ENCODE measurements around the gene DDI2.

DDI2 gene

GRCh38 chr1:15605398-15606383 is 11.6 kb upstream of the DDI2 start:
- DNase-seq: no peak

DNA sequence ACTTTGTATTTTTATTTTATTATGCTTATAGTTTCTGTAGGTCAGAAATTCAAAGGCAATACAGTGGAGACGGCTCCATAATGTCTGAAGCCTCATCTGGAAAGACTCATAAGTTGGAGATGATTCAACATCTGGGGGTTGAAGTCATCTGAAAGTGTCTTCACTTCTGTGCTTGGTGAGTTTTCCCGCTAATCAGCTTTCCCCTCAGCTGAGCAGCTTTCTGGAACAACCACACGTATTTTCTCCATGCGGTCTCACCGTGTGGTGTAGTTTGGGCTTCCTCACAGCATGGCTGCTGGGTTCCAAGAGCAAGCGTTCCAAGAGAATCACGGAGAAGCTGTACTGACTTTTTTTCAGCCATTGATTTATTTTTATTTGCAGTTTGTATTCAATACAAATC is 7.6 kb upstream of the DDI2 start:
- no peak for DNase-seq

GRCh38 chr1:15610167-15610566 is 7.1 kb upstream of the DDI2 start:
- no peak for DNase-seq

- no peak for DNase-seq
Observed at GRCh38 chr1:15616373-15617172, 685 bp upstream of the DDI2 start.

GRCh38 chr1:15618077-15618654 is 908 bp downstream of the DDI2 start:
- DNase-seq: peak; percentile 40

DNA sequence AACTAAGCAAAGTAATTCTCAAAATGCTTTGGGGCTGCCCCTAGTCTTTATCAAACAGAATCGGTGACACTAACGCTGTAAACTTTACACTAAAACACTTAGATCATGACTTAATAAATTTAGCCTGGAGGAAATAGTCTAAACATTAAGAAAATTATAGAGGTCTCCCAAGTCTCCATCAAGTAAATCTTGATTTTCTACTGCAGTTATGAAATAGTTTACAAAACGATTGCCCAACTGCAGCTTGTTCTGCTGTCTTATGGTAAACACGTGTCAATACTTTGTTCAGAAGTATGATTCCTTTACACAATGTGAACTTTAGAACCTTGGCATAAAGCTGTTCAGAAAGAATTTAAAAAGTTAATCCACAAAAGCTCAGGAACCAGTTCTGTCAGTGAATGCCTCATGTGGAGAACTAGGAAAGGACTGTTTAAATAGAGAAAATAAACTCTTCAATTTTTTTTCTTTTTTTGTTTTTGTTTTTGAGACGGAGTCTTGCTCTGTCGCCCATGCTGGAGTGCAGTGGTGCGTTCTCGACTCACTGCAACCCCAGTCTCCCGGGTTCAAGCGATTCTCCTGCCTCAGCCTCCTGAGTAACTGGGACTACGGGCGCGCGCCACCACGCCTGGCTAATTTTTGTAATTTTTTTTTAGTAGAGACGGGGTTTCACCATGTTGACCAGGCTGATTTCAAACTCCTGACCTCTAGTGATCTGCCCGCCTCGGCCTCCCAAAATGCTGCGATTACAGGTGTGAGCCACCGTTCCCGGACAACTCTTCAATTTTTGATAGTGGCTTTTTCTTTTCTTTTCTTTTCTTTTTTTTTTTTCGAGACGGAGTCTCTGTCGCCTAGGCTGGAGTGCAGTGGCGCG is 1.6 kb downstream of the DDI2 start:
- DNase-seq: no peak

- DNase-seq: no peak
Observed at GRCh38 chr1:15620155-15620545, 2.9 kb downstream of the DDI2 start.

GRCh38 chr1:15620902-15621682 is 3.8 kb downstream of the DDI2 start:
- no peak for DNase-seq

- no peak for DNase-seq
Observed at GRCh38 chr1:15621975-15622374, 4.7 kb downstream of the DDI2 start.

DNA sequence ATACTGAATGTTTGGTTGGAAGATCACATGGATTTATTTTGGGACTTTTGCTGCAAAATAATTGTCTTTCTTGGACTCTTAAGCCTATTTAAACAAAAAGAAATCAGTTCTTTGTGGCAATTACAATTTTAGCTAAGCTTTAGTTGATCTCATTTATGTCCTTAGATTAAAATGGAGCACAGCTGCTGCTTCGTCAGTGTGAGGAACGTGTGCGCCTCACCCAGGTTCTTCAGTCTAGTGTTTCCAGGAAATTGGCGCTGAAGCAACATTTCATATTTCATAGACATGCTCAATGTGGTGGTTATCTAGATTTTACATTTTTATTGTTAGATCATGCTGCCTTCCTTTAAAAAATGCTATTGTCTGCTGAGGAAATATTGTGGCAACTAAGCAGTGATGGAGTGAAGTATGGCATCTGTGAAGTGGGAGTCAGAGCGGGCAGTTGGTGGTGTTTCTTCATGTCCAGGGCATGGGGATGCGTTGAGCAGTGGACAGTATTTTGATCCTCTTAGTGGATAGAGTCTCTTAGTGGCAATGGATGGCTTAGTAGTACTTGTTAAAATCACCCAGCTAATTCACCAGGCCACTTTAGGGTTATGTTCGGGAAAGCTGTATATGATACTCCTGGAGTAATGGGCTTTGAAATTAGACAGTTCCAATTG is 5.6 kb downstream of the DDI2 start:
- no peak for DNase-seq

DNA sequence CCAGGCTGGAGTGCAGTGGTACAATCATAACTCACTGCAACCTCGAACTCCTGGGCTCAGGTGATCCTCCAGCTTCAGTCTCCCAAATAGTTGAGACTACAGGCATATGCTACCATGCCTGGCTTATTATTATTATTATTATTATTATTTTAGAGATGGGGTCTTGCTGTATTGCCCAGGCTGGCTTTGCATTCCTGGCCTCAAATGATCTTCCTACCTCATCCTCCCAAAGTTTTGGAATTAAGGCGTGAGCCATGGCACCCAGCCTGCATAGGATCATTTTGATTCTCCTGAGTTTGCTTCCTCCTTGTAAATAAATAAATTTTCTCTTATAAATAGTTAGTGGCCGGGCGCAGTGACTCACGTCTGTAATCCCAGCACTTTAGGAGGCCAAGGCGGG is 6.2 kb downstream of the DDI2 start:
- DNase-seq: no peak

- no peak for DNase-seq
Observed at GRCh38 chr1:15624133-15624714, 7.0 kb downstream of the DDI2 start.

GRCh38 chr1:15625056-15625917 is 8.0 kb downstream of the DDI2 start:
- no peak for DNase-seq

DNA sequence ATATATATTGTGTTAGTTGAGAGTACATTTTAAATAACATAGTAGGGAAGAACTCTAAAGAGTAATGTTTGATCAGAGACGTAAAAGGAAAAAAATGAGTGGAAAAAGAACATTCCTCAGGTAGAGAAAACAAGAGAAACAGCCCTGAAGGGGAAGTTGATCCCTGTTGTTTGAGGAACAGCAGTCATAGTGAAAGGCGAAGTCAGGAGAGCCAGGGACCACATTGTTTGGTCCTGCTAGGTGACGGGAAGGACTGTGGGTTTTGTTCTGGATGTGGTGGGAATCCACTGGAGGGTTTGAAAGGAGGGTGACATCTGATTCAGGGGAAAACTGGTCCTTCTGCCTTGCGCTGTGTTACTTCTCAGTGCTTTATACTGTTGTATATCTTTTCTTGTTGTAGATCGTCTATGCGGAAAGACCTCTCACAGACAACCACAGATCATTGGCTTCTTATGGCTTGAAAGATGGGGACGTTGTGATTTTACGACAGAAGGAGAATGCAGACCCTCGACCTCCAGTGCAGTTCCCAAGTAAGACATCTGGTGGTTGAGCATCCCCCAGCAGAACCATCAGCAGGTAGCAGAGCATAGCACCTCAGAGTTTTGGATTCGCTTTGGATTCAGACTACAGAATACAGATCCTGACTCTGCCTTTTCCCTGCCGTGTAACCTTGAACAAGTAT is 9.2 kb downstream of the DDI2 start:
- DNase-seq: no peak

DNA sequence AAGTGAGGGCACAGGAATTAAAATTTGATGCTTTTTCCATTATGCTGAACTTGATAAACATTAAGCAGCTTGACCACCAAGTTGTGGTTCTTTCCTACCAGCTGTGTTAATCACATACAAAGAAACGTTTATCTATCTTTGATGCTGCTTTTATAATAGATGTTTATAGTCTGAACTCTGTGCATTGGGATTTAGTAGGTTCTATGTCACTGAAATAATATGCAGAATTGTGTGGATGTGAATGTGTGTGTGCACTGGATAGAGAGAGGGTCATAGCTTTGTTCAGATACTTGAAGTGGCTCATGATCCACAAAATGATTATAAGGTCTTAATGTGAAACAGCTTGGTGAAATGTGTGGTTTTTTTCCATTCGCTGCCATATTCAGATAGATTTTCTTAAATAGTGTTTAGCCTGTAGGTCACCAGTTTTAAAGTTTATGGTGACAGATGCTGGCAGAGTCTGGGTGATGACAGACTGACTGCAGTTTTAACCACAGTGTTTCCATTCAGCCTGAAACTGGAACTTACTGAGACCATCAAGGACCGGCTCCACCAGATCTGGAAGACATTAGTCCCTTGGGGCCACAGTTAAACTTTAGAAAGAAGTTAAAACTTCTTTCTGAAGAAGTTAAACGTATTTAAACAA is 10.2 kb downstream of the DDI2 start:
- DNase-seq: no peak

DNA sequence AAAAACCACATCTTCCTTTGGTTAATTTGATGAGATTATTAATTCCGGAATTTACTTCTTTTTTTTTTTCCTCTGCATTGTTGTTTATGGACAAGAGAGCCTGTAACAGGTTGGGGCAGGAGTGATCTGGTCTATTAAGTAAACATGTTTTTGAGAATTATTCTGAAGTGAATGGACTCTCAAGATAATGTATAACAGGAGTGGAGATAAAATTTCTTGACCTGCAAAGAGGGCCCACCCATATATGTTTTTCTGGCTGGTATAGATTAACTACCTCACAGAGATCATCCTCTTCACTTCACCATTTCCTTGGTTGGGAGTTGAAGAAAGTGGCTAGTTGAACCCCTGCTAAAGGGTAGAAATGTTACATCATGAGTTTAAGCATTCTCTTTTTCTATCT is 10.7 kb downstream of the DDI2 start:
- no peak for DNase-seq

GRCh38 chr1:15633756-15634420 is 16.6 kb downstream of the DDI2 start:
- no peak for DNase-seq

DNA sequence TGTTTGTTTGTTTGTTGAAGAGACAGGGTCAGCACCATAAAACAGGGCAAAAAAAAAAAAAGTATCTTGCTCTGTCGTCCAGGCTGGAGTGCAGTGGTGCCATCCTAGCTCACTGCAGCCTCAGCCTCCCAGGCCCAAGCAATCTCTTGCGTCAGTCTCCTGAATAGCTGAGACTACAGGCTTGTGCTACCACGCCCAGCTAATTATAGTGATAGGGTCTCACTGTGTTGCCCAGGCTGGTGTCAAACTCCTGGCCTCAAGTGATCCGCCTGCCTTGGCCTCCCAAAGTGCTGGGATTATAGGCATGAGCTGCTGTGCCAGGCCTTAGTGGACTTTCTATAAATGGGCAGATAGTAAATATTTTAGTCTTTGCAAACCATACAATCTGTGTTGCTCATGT is 19.2 kb downstream of the DDI2 start:
- no peak for DNase-seq
